Posterior cingulate gyrus (tissue), 11 donors: ENCODE data around the gene ARMH1.
A peak's percentile ranks its signal among the peaks of the same experiment; 100 is the strongest.
"Not testable (repeated sequence)": the region's sequence is repeated elsewhere in the genome, so short reads cannot be mapped to it uniquely, and the experiment has no call there.

Experiments used
- DNase-seq, 10 donors: peaks; one replicate each; pipeline versions ENCODE4 v3.0.0 to v3.0.0-alpha.2; 2020 to 2021; ENCODE audit warnings: mixed read lengths in 3 of 10
- intact Hi-C: fragments of 100-400 bp; cut with DNase I; formaldehyde crosslinking; loops from one replicate; pipeline ENCODE4 v1.15.1; 2023

ARMH1 gene

DNA sequence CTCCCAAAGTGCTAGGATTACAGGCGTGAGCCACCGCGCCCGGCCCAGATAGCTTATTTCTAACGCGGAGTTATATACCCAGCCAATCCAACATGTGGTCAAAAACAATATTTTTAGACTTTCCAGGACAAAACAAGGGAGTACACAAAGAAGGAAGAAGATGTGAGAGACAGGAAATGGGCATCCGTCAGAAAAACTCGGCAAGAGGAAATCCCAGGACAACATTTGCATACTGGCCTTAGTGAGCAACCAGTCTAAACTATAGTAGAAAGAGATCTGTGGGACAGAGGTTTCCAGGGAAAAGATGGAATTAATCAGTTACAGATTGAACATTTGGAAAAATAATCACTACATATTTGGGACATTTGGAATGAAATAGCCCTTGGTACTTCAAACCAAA lies 11.4 kb downstream of the ARMH1 start:
- intact Hi-C loops, result no loop called here
- no peak for DNase-seq

DNA sequence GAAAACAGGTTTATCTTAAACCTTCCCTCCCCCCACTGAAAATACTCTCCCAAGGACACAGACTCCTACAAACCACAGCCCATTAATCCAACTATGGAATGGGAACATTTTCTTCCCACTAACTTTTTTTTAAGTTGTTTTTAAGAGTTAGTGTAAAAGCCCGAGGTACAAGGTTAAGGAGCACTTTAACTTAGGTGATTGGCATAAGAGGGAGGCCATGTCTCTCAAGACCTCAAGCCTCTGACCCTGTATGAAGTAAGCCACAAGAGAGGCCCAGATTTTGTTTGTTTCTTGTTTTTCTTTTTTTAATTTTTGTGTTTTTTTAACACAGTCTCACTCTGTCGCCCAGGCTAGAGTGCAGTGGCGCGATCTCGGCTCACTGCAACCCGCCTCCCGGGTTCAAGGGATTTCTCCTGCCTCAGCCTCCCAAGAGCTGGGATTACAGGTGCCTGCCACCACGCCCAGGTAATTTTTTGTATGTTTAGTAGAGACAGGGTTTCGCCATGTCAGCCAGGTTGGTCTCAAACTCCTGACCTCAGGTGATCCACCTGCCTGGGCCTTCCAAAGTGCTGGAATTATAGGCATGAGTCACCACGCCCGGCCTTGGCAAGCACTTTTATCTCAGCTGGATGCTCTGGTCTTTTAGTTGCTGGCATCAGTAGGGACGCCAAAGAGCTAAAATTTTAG lies 14.4 kb downstream of the ARMH1 start:
- intact Hi-C loops, result no loop called here
- no peak for DNase-seq

DNA sequence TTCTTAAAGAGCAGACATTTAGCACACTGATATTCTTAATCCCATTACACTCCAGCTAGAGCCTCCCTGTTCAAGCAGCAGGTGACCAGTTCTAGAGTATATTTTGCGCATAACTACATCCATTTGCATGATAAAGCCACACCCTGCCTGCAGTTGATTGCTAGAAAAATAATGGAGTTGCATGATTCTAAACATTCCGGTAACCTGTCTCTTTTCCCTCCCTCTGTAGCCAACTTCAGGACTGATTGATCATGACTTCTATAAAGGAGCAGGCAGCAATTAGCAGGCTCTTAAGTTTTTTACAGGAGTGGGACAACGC lies 14.9 kb downstream of the ARMH1 start:
- DNase-seq, result no peak
- intact Hi-C loops, result no loop called here

DNA sequence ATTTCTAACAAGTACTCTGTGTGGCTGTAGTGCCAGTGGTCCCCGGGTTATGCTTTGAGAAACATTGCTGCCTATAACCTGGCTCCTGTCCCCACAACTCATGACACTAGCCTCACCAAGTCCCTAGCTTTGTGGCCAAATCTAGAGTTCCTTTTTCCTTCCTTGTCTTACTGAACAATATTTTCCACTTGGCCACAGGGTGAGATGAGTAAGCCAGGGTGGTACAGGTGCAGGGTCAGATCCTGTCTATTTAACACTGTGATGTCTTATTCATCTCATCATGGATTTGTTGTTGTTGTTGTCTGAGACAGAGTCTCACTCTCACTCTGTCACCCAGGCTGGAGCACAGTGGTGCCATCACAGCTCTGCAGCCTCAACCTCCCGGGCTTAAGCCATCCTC lies 18.6 kb downstream of the ARMH1 start:
- no peak for DNase-seq
- intact Hi-C loops, result no loop called here

DNA sequence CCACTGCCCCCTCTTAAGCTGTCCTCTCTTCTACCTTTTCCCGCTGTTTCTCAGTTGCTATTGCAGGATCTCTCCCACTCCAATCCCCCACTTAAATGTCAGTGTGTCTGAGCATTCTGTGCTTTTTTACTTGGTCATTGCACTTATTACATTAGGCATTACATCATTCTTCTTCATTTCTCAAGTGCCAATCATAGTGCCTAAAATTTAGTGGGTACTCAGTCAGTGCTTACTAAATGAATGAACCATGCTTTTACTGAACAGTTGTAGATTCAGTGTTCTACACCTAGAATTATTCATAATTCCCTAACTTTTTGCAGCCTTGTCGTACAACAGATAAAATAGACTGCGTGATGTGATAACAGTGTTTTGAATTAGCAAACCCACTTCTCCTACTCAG lies 19.4 kb downstream of the ARMH1 start:
- no peak for DNase-seq
- intact Hi-C loops, result no loop called here

DNA sequence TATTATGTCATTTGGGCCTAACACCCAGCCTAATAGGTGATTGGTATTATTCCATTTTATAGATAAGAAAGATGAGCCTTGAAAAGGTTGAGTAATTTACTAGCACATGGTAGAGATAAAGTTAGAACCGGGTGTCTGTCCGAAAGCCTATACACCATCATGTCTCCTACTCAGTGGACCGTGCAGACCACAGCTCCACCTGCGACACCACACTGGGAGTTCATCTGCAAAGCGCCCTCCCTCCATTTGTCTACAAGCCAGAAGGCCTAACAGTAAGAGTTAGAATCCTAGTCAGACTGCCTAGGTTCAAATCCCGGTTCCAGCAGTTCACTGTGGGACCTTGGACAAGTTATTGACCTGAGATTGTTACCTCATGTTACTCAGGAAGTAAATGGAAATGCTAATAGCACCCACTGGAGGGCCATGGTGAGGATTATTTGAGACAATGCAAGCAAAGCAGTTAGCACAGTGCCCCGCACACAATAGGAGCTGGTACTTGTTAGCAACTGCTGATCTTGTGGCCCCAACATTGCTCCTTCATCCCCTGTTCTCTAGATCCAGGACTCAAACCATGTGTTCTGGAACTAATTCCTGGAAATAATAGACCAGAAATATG lies 20.5 kb downstream of the ARMH1 start:
- intact Hi-C loops, result no loop called here
- DNase-seq, result no peak

DNA sequence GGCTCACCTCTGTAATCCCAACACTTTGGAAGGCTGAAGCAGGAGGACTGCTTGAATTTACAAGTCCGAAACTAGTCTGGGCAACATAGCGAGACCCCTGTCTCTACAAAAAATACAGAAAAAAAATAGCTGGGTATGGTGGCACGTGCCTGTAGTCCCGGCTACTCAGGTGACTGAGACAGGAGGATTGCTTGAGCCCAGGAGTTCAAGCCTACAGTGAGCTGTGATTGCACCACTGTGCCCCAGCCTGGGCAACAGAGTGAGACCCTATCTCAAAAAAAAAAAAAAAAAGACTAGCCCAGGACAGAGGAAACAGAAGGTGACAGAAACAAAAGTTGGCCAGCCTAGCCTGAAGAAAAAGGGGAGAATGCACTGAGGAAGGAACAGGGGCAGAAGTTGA lies 21.2 kb downstream of the ARMH1 start:
- DNase-seq, result no peak
- intact Hi-C loops, result no loop called here

DNA sequence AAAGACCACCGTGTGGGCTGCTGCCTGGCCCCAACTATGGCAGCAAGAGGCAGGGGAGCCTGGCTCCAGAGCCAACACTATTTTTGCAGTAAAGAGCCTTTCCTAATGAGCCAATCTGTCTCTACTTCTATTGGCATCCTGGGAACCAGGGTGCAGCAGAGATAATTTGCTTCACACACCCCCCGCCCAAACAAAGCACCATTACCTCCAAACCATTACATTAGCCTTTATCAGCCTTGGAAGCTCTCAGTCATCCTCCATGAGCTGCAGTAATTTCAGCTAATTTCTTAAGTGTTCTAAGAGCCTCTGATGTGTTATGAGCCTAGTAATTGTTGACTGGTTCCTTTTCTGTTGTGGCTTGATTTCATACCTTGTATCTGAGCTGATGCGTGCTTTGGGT lies 21.6 kb downstream of the ARMH1 start:
- DNase-seq, result no peak
- intact Hi-C loops, result no loop called here

DNA sequence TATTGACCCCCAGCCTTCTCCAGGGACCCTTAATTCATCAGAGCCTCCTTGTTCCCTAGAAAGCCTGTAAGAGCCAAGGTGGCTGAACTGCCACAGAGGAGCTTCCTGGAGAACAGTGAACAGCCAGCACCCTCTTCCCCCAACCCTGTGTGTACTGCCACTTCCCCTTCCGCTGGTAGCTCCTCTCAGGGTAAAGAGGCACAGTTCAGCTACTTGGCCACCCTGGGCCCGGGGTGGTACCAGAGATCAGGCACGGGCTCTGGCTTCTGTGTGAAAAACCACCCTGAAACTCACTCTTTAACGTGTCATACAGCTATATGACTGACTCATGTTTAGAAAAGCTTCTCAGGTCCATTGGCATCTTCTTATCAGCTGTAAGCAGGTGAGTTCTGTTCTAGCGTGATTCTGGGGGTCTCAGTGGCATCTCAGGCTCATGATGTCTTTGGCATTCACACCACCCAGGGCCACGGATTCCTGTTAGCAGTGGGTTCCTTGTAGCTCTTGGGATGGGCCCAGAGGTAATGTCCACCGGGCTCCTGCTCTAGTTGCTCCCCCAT lies 22.4 kb downstream of the ARMH1 start:
- intact Hi-C loops, result no loop called here
- DNase-seq, result no peak

DNA sequence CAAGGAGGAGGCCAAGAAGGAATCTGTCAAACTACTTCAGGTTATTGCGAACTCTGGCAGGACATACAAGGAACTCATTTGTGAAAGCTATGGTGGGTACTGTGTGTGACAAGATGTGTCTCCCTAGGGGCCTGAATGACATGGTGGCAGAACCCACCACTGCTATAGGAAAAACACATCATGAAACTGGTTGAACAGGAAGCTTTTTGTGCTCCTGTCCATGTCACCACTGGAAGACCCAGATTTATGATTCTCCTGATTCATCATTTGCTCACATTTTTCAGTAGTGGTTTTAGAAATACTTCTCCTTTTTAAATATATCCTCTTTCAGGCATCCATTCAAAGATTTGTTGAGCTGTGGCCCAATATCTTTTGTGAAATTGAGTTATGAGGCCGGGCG lies 23.6 kb downstream of the ARMH1 start:
- no peak for DNase-seq
- intact Hi-C loops, result no loop called here

DNA sequence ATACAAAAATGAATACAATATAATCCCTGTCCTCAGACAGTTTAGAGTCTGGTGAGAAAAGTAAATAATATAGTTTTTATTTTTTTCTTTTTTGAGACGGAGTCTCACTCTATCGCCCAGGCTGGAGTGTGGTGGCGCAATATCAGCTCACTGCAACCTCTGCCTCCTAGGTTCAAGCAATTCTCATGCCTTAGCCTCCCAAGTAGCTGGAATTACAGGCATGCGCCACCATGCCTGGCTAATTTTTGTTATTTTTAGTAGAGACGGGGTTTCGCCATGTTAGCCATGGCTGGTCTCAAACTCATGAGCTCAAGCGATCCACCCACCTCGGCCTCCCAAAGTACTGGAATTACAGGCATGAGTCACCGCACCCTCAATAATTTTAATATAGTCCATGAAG lies 24.9 kb downstream of the ARMH1 start:
- DNase-seq, intact Hi-C loops: not testable (repeated sequence)

DNA sequence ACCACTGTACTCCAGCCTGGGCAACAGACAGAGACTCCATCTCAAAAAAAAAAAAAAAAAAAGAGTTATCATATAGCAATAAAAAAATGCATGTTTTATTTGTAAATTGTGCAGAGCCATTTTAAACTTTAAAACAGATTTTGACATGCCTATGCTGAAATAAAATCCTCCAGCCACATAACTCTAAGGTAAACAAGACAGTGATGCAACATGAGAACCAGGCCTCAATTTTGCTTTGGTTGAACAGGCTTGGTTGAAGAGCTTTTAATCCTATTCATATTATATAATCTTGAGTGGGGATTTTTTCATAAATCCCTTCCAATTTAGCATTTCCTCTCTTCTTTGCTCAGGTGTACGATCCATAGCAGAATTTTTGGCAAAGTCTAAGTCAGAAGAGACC lies 26.1 kb downstream of the ARMH1 start:
- DNase-seq, result no peak
- intact Hi-C loops, result no loop called here

DNA sequence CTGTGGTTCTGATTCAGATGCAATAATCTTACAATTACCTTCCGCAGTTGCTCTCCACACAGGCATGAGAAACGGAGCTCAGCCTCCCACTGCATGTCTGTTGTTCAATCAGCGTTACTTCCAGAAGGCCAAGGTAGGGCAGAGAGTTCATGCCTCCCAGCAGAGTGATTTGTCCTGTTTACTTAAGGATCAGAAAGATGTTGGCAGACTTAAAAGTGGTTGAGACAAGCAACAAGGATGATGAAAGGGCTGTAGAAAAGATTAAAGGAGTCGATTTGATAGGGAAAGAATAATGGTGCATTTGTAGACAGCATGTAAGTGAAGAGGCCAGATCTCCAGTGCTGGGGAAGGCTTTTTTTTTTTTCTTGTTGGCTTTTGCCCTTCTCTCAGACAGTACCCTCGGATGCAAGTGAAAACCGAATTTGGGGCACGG lies 26.6 kb downstream of the ARMH1 start:
- no peak for DNase-seq
- intact Hi-C loops, result no loop called here

DNA sequence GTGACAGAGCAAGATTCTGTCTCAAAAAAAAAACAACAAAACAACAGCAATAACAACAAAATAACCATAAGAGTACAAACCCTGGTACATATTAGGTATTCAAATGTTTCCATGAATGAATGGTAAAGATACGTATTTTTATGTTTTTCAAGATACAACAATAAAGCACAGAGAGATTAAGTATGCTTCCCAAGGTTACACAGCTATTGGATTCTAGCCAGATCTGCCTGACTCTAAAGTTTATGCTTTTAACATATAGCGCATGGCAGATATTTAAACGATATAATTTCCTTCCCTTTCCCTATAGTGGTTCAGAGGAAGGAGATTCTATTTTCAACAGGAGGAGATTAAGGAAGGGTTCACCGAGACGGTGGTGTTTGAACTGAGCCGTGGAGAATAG lies 31.0 kb downstream of the ARMH1 start:
- intact Hi-C loops, result no loop called here
- DNase-seq, result no peak

DNA sequence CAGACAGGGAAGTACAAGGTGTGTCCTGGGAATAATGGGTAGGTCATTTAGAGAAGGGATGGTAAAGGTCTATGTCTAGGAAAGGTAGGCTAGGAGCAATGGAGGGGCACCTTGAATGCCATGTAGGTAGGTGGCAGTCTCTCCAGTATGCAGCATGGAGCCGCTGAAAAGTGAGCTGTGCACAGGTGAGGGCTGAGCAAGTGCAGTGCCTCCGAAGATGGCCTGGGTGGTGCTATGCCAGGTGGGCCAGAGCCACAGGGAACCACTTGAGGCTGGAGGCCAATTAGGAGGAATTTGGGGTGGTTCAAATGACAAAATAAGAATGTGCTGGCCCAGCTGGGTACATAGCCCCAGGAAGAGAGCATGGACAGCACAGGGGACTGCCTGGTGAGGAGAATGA lies 31.4 kb downstream of the ARMH1 start:
- intact Hi-C loops, result no loop called here
- no peak for DNase-seq

DNA sequence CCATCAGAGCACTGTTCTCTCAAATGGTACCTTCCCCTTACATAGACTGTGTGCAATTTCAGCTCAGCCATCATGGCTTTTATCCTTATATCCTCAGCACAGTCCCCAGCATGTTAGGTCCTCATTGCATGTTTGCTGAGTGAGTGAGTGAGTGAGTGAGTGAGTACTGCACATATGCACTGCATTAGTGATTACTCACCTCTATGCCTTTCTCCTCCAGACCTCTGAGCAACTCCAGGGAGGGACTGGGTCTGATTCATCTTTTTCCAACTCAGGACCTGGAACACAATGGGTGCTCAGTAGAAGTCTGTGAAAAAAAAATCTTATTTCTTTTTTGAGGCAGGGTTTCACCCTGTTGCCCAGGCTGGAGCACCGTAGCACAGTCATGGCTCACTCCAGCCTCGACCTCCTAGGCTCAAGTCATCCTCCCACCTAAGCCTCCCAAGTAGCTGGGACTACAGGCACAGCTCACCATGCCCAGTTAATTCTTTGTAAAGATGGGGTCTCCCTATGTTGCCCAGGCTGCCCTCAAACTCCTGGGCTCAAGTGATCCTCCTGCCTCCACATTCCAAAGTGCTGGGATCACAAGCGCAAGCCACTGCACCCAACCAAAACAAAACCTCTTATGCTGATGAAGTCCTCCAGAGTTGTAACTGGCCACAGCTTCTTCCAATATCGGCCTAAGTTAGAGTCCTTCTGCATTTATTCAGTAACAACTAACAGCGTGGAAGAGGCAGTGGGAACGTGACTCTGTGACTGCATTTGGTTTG lies 32.8 kb downstream of the ARMH1 start:
- intact Hi-C loops, result no loop called here
- DNase-seq, result no peak

DNA sequence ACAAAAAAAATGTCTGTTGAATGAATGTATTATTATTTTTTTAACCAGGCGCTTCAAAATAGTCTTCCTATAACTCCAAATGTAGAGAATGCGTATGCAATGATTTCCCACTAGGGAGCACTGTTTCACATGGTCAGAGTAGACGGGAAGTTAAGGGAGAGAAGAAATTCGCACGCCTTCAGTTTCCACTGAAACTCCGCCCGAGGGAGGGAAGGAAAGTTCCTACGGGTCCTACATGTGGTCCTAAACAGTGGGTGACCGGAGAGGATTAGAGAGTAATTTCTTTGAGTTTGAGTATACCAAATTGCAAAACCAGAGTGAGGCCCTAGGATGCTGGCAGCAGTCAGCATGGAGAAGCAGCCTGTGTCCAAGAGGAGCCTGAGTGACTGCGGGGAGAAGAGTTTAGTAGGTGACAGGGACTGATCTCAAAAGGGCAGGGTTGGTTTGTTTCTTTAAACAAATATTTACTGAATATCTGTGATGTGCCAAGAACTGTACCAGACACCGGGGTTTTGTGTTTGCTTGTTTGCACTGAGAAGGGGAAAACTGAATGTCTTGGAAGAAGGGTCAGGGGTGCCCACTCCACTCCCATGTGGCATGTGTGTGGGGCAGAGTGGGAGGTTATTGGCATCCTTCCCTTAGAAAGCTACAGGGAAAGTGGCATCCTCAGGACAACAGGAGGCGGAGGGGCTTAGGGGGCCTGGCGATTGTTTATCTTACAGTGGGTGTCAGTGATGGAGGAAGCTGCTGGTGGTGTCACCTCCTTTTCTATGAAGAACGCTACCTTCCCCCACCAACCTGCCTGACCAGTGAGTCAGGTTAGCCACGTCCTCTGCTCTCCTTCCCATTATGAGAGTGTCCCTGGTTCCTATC lies 33.7 kb downstream of the ARMH1 start:
- peak in 1 of 10 donors; percentile 32 for DNase-seq
- intact Hi-C loops, result no loop called here

DNA sequence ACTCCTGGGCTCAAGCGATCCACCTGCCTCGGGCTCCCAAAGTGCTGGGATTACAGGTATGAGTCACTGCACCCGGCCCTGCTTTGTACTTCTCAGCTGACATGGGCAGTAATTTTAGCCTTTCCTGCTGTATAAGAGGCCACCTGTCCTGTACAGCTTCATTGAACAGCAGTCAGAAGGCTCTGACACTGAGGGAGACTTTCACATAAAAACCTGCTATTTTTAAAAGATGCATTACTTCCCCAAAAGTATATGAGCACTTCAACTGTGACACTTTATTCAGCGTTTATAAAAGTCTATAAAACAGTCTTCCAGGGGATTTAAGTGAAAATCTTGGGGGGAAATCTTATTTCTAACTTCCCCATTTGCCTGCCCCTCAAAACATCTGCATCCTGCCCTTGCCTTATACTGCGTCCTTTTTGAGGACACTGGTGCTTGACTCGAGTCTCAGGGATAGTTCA lies 38.8 kb downstream of the ARMH1 start:
- intact Hi-C loops, result no loop called here
- no peak for DNase-seq

DNA sequence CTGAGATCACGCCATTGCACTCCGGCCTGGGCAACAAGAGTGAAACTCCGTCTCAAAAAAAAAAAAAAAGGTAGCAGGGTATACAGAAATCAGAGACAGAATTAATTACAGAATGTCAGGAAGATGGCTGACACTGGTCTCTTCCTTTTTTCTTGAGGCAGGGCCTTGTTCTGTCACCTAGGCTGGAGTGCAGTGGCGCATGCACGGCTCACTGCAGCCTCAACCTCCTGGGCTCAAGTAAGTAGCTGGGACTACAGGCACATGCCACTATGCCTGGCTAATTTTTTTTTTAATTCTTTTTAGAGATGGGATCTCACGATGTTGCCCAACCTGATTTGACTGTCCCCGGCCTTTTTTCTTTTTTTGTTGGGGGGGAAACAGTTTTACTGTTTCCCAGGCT lies 40.0 kb downstream of the ARMH1 start:
- no peak for DNase-seq
- intact Hi-C loops, result no loop called here

DNA sequence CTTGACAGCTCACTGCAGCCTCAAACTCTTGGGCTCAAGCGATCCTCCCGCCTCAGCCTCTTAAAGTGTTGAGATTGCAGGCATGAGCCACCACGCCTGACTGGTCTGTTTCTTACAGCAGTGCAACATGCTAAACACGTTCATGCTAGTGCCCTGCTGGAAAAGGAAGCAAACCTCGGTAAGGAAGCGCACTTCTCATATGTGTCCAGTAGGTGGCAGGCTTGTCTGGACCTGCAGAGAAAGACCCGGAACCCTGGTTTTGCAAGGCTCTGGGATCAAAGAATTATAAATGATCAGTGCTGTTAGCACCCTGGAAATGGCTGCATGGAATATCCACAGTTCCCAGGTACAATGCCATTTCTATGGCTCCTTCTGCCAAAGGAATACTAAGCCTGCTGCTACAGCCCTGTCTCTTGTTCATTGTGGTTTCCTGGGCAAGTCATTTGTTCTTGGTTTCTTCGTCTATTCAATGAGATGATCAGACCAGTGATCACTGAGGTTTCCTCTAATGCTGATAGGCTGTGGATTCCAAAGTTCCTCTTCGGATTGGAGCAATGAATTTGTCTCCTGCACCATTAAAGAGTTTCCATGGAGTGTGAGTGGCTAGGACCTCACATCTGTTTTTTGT lies 40.5 kb downstream of the ARMH1 start:
- intact Hi-C loops, result no loop called here
- DNase-seq, result peak in 7 of 10 donors; percentile 29 to 94 (median 72)
